PC-3 (cell line): ENCODE measurements around the gene PMS1.

Experiments used
- CTCF ChIP-seq: fragments of 300-600 bp; sonication (generic); conservative IDR thresholded peaks from 2 replicates; pipeline ENCODE4 v1.5.1; 2017; ENCODE audit warnings: antibody characterized with exemption, low read depth, mild to moderate bottlenecking, low read length
- EZH2 ChIP-seq: fragments of 300-600 bp; sonication (generic); IDR thresholded peaks from one replicate; pipeline ENCODE4 v1.6.1; 2017; ENCODE audit warnings: antibody characterized with exemption, mild to moderate bottlenecking, low read length; ENCODE audit not compliant: unreplicated experiment
- EZH2phosphoT487 ChIP-seq: fragments of 300-600 bp; sonication (generic); IDR thresholded peaks from 2 replicates; pipeline ENCODE4 v1.6.1; 2018; ENCODE audit warnings: mild to moderate bottlenecking, antibody characterized with exemption, low read length, borderline replicate concordance

- TF ChIP-seq CTCF (no peak), EZH2 (no peak), EZH2phosphoT487 (no peak)
Observed at GRCh38 chr2:189762229-189762550, 22.1 kb upstream of the PMS1 start.
